NCI-H526 treated with DMSO at 0.1 percent for 48 hours (cell line): Measurements from ENCODE around the gene INHBE.
"Not testable (repeated sequence)": the region's sequence is repeated elsewhere in the genome, so short reads cannot be mapped to it uniquely, and the experiment has no call there.

Experiments used
- DNase-seq: peaks from one replicate; lab custom pipeline; 2025; lab: John Stamatoyannopoulos, UW

INHBE gene

DNA sequence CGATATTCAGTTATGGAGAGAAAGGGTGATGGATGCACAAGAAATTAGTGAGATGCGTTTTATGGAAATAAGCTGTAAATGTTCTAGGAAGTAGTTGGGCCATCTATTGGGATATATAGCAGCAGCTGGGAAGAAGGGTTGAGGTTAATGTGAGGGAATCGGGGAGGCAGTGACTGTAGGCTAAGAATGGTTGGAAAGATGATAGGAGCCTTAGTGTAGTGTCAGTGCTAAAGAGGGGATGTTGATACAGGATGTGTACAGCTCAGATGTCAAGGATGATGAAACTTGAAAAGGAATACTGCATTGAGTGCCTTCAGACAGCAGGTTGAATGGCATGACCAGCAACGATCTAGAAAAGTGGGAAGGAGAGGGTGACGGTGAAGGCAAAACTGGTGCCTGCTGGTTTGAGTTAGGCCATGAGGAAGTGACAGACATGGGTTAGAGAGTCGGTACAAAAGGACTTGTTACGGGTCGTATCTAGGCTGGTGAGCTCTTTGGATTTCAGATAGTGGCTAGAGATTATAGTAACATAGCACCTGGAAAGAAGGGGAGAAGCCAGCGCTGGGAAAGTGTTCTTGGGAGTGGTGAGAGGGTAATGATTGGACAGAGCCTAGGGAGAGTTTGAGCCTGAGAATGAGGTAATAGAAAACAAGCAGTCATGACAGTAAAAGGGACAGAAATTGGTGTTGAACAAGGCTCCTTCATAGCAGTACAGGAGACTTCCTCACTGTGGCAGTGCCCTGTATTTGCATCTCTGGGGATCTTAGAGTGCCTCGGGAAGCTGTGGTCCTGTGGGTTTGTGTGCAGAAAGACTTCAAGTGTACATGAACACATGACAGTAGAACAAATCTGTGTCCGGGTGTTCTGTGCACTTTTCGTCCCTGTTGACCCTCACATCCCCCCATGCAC lies 42.4 kb downstream of the INHBE start:
- DNase-seq, result no peak

- no peak for DNase-seq
These were observed 43.0 kb downstream of the INHBE start for GRCh38 chr12:57498132-57498502.

GRCh38 chr12:57498571-57498970 lies 43.5 kb downstream of the INHBE start:
- no peak for DNase-seq

- no peak for DNase-seq
These were observed 45.1 kb downstream of the INHBE start for GRCh38 chr12:57500213-57500612.

DNA sequence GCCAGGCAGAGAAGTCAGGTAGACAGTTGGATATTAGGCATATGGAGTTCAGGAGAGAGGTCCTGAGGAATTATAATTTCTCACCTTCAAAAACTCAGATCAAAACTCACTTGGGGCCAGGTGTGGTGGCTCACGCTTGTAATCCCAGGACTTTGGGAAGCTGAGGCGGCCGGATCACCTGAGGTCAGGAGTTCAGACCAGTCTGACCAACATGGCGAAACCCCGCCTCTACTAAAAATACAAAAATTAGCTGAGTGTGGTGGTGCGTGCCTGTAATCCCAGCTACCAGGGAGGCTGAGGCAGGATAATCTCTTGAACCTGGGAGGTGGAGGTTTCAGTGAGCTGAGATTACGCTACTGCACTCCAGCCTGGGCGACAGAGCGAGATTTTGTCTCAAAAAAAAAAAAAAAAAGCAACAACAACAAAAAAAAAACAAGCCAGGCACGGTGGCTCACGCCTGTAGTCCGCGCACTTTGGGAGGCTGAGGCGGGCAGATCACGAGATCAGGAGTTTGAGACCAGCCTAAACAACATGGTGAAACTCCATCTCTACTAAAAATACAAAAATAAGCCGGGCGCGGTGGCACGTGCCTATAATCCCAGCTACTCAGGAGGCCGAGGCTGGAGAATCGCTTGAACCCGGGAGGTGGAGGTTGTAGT lies 47.3 kb downstream of the INHBE start:
- DNase-seq, result not testable (repeated sequence)

- not testable (repeated sequence) for DNase-seq
These were observed 51.4 kb downstream of the INHBE start for GRCh38 chr12:57506541-57506940.
